ENCODE measurements around the gene GRIK5.

DNA sequence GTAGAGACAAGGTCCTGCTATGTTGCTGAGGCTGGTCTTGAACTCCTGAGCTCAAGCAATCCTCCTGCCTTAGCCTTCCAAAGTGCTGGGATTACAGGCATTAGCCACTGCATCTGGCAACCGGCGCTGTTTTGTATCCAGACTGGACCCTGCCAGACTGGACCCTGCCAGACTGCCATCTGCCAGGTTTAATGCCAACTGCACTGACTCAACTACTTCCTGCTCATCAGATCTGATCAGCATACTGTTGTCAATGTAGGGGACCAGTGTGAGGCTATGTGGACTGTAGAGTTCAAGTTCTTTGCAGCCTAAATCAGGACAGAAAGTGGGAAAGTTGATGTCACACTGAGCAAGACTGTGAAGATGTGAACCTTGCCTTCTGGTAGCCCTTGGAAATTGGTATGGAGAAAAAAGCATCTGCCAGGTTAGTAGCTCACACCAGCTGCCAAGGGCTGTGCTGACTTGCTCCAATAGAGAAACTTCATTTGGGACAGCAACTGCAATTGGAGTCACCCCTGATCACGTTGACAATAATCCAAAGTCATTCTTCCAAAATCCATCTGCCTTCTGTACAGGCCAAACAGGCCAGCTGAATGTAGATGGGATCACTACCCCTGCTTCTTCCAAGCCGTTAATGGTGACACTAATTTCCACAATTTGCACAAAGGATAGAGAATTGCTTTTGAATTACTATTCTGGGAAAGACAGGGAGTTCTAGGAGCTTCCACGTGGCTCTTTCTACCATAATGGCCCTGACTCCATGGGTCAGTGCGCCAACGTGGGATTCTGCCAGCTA lies 39.2 kb downstream of the GRIK5 start:
- no peak for TF ChIP-seq EZH2 (IDR thresholded peaks at IDR 0.05)
- TF ChIP-seq POLR2AphosphoS5 (IDR thresholded peaks at IDR 0.05; ENCODE audit: borderline replicate concordance, low read depth, low read length), result no peak
- TF ChIP-seq FOXP2 (optimal IDR thresholded peaks at IDR 0.05; ENCODE audit: control extremely low read depth, extremely low read length, insufficient read depth), result no peak
